GM13976 (cell line): ENCODE data around the gene NBAS.

Source experiments
- DNase-seq: peaks from one replicate; pipeline ENCODE4 v3.0.0; 2012; ENCODE audit warnings: low spot score
- CTCF ChIP-seq: IDR thresholded peaks from 2 replicates; pipeline ENCODE4 v1.5.1; 2012; ENCODE audit warnings: borderline replicate concordance, mild to moderate bottlenecking; ENCODE audit not compliant: insufficient read depth; ENCODE audit errors: extremely low read depth, missing control alignments, control extremely low read depth
- in situ Hi-C: fragments of 300-500 bp; cut with MboI; formaldehyde crosslinking; loops from one replicate; pipeline ENCODE4 v1.12.0; 2022; ENCODE audit warnings: low sequenced_read_pairs, mixed read lengths, inconsistent platforms; ENCODE audit not compliant: unreplicated experiment

NBAS gene

DNA sequence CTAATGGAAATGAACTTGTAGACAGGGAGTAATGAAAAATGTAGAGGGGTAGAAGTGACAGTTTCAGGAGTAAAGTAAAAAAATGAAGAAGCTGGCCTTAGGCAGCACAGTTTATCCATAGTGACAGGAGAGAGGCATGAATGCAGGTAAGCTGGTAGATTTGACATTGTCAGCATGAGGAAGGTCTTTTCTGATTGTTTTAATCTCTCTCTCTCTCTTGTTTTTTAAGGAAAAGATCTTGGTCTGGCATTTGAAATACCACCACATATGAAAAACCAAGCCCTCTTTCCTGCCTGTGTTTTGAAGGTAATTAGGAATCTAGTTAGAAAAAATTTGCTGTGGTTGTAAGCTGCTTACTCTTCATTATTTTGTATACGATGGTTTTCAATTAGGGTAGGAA is 44.6 kb upstream of the NBAS start:
- no peak for DNase-seq
- in situ Hi-C loops = no loop called here
- TF ChIP-seq CTCF = no peak

DNA sequence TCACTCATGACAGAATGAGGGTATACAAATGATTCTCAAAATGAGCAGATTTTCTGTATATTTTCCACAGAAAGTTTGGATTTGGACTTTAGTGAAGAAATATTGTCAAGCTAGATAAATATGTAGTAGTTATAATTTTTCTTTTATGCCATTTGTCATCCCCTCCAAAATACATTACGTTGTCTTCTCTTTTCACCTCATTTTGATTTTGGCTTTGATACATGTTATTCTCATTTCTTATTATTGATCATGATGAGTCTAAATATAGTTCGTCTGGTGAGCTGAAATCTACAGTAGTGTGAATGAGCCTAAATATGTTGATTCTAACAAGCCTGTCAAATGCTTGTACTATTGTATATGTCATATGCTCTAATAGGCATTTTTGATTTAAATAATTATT is 42.8 kb upstream of the NBAS start:
- in situ Hi-C loops = no loop called here
- no peak for TF ChIP-seq CTCF
- DNase-seq = no peak

GRCh38 chr2:15603044-15603765 is 42.1 kb upstream of the NBAS start:
- DNase-seq = no peak
- TF ChIP-seq CTCF = no peak
- in situ Hi-C loops = no loop called here

- no peak for DNase-seq
- in situ Hi-C loops = no loop called here
- TF ChIP-seq CTCF = no peak
Observed at GRCh38 chr2:15602393-15602792, 41.3 kb upstream of the NBAS start.

DNA sequence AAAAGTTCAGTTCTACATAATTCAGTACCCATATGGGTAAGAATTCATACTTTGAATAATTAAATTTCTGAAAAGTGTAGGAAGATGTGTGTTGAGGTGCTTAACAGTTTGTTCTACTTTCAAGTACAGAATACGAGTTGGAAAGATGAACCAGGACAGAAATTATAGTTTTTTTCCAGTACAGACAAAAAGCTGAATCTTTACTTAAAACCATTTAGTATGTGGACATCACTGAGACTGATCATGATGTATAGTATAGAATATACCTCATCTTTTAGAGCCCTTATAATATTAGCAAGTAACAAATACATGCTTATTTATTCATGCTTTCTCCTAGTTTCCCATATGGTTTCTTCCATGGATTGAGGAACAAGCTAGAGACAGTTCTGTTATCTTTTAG is 40.5 kb upstream of the NBAS start:
- no peak for DNase-seq
- in situ Hi-C loops = no loop called here
- TF ChIP-seq CTCF = no peak

DNA sequence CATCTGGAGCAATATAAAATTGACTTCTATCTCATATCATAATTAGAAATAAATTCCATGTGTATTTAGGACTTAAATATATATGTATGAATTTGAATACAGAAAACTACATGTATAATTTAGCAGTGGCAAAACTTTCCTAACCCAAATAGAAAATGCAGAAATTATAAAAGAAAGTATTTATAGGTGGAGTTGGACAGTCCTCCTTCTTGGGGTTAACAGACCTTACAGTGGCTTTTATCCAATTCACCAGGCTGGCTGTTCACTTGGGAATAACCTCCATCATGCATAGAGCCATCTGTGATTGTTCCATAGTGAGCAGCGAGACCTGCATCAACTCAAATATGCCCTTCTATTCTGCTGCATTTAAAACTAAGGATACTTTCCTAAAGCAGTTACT is 38.9 kb upstream of the NBAS start:
- no peak for TF ChIP-seq CTCF
- no peak for DNase-seq
- in situ Hi-C loops = loop anchor here (25.0 kb wide), 1 partner anchor 688 kb away; no protein-coding TSS in a partner anchor
